ENCODE results near the gene BTD.

Gene BTD

GRCh38 chr3:15690230-15690629, 88.7 kb downstream of the BTD start:
- no peak for TF ChIP-seq FOXP2 (optimal IDR thresholded peaks at IDR 0.05; ENCODE audit: borderline replicate concordance, extremely low read depth, extremely low read length, insufficient read depth)

GRCh38 chr3:15690748-15691147, 89.2 kb downstream of the BTD start:
- TF ChIP-seq POLR2AphosphoS5 (IDR thresholded peaks at IDR 0.05; ENCODE audit: low read depth, low read length) (no peak), REST (IDR thresholded peaks at IDR 0.05; ENCODE audit: insufficient read depth in 1 of 2, low read depth in 2 of 2, low read length in 2 of 2) (no peak), TAF1 (IDR thresholded peaks at IDR 0.05; ENCODE audit: borderline replicate concordance, insufficient read depth, low read length) (no peak), SIN3A (IDR thresholded peaks at IDR 0.05; ENCODE audit: borderline replicate concordance, insufficient read depth, low read length) (no peak), FOXP2 (optimal IDR thresholded peaks at IDR 0.05; ENCODE audit: borderline replicate concordance, extremely low read depth, extremely low read length, insufficient read depth) (no peak)

- TF ChIP-seq POLR2AphosphoS5 (IDR thresholded peaks at IDR 0.05; ENCODE audit: low read depth, low read length) (no peak), TAF1 (IDR thresholded peaks at IDR 0.05; ENCODE audit: borderline replicate concordance, insufficient read depth, low read length) (no peak), REST (IDR thresholded peaks at IDR 0.05; ENCODE audit: insufficient read depth in 1 of 2, low read depth in 2 of 2, low read length in 2 of 2) (no peak)
These were observed 91.8 kb downstream of the BTD start for GRCh38 chr3:15693355-15693754.

- TF ChIP-seq REST (IDR thresholded peaks at IDR 0.05; ENCODE audit: insufficient read depth in 1 of 2, low read depth in 2 of 2, low read length in 2 of 2) = no peak
- no peak for TF ChIP-seq FOXP2 (optimal IDR thresholded peaks at IDR 0.05; ENCODE audit: borderline replicate concordance, extremely low read depth, extremely low read length, insufficient read depth)
- no peak for TF ChIP-seq SIN3A (IDR thresholded peaks at IDR 0.05; ENCODE audit: borderline replicate concordance, insufficient read depth, low read length)
- TF ChIP-seq POLR2AphosphoS5 (IDR thresholded peaks at IDR 0.05; ENCODE audit: low read depth, low read length) = no peak
- no peak for TF ChIP-seq TAF1 (IDR thresholded peaks at IDR 0.05; ENCODE audit: borderline replicate concordance, insufficient read depth, low read length)
These were observed 93.1 kb downstream of the BTD start for GRCh38 chr3:15694628-15695027.
